Mucosa of gallbladder (tissue), 1 donor: ENCODE data around the gene NCDN. TPM values are rescaled to one million over a fixed set of nuclear protein-coding genes. Genes with fewer than 3 reads are reported as not detected.
A peak's percentile ranks its signal among the peaks of the same experiment; 100 is the strongest.
"Not testable (repeated sequence)": the region's sequence is repeated elsewhere in the genome, so short reads cannot be mapped to it uniquely, and the experiment has no call there.

ENCODE experiments used
- DNase-seq: peaks from one replicate; pipeline ENCODE4 v3.0.0-alpha.2; 2020; ENCODE audit warnings: low spot score
- total RNA-seq: library from RNA; stranded (reverse); gene quantifications from one replicate; pipeline ENCODE4 v1.2.1, GENCODE V29; 2021
- donor health status: DM: no; HTN: no; CAD: no.

Gene NCDN
- total RNA-seq, 1 donor from 2014 or later, result 43.9 TPM

GRCh38 chr1:35568975-35569395, 11.4 kb downstream of the NCDN start:
- DNase-seq, result peak; percentile 69

DNA sequence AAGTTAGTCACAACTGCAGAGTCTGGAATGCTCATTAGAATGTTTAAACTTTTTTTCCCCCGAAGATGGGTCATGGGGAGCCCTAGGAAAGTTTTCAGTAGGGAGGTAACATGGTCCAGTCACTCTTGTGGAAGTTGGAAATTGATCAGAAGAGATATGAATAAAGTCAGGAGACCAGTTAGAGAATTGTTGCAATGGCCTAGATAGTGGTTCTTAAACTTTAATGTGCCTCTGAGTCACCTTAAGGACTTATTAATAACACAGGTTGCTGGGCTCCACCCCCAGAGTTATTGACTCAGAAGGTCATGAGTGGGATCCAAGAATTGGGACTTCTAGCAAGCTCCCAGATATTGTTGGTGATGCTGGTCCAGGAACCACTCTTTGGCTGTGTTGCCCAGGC, 12.3 kb downstream of the NCDN start:
- no peak for DNase-seq

- no peak for DNase-seq
These were observed 13.1 kb downstream of the NCDN start for GRCh38 chr1:35570589-35571137.

DNA sequence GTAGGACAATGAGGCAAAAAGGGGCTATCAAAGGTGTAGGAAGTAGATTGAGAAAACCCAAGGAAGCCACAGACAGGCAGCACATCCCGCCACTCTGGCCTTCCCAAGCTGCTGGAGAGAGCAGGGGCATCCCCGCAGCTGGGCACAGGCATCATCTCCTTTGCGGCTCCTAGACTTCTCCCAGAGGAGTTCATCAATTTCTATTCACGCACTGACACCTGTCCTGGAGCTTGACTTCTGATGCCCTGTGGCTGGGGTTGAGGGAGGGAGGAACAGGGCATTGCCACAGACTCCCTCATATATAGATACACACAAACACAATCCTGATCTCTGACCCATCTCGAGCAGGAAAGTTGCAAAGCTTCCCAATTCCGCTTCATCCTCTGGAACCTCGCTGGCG, 13.7 kb downstream of the NCDN start:
- DNase-seq, result no peak

DNA sequence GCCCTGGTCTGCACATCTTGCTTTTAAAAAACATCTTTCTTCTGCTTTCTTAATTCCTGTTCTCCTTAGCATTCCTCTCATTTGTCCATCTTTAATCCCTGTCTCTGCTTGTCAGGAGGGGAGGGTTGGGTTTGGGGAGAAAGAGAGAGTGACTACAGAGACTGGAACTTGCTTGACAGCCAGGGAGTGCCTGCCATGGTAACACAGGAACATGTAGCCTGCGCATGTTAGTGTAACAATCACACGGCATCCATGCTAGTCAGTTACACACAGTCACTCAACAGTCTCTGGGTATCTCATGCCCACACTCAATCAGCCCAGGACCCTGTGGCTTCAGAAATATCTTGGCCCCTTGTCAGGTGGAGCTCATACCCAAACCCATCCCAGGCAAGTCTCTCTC, 14.7 kb downstream of the NCDN start:
- DNase-seq, result no peak

- DNase-seq, result no peak
These were observed 15.9 kb downstream of the NCDN start, which contains the start of gene TFAP2E for GRCh38 chr1:35573198-35574124. TFAP2E (plus strand) TSS chr1:35573314; CDS start chr1:35573578, 264 bp downstream.

- DNase-seq, result no peak
These were observed 16.6 kb downstream of the NCDN start for GRCh38 chr1:35574125-35574654.

GRCh38 chr1:35574655-35575415, 17.2 kb downstream of the NCDN start:
- no peak for DNase-seq

DNA sequence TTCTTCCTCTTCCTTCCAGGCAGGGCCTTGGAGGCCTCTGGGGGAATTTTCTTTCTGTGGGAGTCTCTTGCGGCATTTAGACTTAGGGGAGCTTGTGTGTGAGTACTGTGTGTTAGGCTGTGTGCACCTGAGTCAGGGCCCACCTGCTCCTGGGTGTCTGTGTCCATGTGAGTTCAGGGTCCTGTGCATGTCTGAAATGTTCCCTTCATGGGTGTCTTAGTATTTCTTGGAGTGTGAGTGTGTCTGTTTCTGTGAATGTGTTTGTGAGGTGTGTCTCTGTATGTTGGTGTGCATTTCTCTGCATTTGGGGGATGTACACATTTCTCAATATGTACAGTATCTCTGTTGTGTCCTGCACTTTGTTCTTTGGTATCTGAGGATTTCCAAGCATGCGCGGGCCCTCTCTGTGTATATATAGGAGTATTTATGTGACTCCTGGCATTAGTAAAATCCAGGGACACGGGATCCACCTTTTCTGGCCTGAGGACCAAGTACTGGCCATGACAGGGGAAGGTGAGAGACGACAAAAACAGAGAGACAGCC, 17.9 kb downstream of the NCDN start:
- DNase-seq, result no peak

GRCh38 chr1:35576061-35576765, 18.6 kb downstream of the NCDN start:
- no peak for DNase-seq

GRCh38 chr1:35576766-35577070, 19.1 kb downstream of the NCDN start:
- not testable (repeated sequence) for DNase-seq

- peak; percentile 44 for DNase-seq
These were observed 19.7 kb downstream of the NCDN start for GRCh38 chr1:35577071-35577998.

DNA sequence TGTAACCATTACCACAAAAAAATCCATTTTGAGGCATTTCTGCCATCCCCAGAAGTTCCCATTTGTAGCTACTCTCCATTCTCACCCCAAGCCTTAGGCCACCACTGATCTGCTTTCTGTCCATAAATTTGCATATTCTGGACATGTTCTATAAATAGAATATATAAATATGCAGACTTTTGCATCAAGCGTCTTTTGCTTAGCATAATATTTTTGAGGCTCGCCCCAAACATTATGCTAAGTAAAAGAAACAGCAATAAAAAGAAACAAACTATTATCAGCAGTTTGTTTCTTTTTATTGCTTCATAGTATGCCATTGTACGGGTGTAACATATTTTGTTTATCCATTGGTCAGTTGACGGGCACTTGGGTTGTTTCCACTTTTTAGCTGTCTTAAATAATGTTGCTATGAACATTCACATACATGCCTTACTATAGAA, 23.4 kb downstream of the NCDN start:
- no peak for DNase-seq

DNA sequence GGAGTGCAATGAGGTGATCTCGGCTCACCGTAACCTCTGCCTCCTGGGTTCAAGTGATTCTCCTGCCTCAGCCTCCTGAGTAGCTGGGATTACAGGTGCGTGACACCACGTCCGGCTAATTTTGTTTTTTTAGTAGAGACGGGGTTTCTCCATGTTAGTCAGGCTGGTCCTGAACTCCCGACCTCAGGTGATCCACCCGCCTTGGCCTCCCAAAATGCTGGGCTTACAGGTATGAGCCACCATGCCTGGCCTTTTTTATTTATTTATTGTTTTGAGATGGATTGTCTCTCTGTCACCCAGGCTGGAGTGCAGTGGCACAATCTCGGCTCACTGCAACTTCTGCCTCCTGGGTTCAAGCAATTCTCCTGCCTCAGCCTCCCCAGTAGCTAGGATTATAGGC, 24.0 kb downstream of the NCDN start:
- DNase-seq, result not testable (repeated sequence)

DNA sequence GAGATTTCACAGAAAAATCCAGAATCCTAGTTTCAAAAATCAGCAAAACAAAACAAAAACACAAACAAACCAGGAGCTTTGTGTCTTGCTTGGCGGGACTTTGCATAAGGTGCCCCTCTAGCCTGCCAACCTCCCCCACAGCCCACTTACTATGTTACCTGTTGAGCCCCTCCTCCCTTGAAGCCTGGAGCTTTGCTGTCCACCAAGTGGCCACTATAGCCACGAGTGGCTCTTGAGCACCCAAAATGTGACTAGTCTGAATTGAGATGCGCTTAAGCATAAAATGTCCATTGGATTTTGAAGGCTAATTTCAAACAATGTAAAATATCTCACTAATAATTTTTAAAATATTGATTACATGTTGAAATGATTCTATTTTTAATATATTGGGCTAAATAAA, 27.7 kb downstream of the NCDN start:
- DNase-seq, result no peak

GRCh38 chr1:35585805-35586204, 28.2 kb downstream of the NCDN start:
- not testable (repeated sequence) for DNase-seq

DNA sequence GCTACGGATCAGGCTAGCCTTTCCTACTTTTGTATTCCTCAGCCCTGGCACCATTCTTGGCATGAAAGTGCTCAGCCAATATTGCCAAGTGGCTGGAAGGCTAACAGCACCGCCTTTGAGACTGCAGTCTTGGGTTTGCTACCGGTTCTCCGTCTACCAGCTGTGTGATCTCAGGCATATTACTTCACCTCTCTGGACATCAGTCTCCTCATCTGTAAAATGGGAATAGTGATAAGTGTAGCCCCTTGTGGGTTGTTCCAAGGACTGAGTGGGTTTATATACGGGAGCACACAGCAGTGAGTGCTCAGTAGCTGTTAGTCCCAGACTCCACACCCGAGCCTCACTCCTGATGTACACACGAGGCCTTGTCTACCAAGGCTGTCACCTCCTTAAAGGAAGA, 29.2 kb downstream of the NCDN start:
- no peak for DNase-seq

DNA sequence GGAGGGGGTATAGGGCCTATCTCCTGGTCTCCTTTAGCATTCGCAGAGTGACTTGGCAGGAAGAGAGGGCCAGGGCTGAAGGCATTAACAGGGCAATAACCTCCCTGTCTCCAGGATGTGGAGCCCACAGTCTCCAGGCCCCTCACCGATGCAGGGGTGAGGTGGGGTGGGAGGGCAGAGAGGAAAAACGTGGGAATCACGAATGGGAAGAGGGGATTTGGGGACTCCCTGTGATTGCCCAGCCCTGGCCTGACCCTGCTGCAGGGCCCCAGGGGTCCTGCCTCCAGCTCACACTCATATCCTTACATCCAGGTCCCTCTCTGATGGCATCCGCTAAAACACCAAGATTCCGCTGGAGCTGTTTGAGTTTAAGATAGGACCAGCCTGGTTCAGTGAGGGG, 30.1 kb downstream of the NCDN start:
- DNase-seq, result no peak

DNA sequence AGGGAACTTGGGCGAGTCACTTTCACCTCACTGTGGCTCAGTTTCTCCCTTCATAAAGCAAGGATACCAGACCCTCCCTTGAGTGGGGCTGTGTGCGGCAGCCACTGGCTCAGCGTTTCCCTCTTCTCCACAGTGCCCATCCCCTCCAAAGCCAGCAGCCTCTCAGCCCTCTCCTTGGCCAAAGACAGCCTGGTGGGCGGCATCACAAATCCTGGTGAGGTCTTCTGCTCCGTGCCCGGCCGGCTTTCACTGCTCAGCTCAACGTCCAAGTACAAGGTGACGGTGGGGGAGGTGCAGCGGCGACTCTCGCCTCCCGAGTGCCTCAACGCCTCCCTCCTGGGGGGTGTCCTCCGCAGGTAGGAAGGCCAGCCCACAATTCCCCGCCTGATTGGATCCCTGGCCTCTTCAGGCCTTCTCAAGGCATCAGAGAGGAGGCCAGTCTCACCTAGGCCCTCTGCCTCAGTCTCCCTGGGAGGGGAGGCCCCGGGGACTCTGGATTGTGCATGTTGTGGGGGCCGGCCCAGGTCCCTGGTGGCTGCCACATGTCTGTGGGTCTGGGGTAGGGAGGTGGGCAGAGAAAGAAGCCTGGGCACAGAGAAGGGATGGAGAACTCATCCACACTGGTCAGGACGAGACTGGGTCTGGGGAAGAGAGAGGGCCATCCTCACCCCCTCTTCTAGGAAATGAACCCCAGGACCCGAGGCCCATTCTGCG, 30.8 kb downstream of the NCDN start:
- no peak for DNase-seq
